NCI-H128 (cell line): ENCODE data around the gene HYLS1.

Source experiments
- DNase-seq: peaks from one replicate; lab custom pipeline; 2025; ENCODE audit not compliant: unreplicated experiment; lab: John Stamatoyannopoulos, UW

The HYLS1 gene

GRCh38 chr11:125948278-125949051 is 61.0 kb downstream of the HYLS1 start:
- no peak for DNase-seq

GRCh38 chr11:125949271-125950177 is 62.1 kb downstream of the HYLS1 start:
- no peak for DNase-seq

GRCh38 chr11:125950178-125950490 is 62.7 kb downstream of the HYLS1 start:
- DNase-seq, result no peak
